Epithelial cell of prostate (primary cell): ENCODE measurements around the gene ARSI.
A peak's percentile ranks its signal among the peaks of the same experiment; 100 is the strongest.

ENCODE experiments used
- DNase-seq: peaks from one replicate; pipeline ENCODE4 v3.0.0-alpha.2; 2011; ENCODE audit warnings: low read depth, low spot score
- H3K27ac ChIP-seq: fragments of 450-650 bp; 2 replicates; pipeline ENCODE4 v1.5.1; 2017; ENCODE audit warnings: mild to moderate bottlenecking

The ARSI gene

GRCh38 chr5:150310246-150310645 is 7.5 kb upstream of the ARSI start:
- DNase-seq, result no peak
- no peak overlapping the region for H3K27ac ChIP-seq

GRCh38 chr5:150309886-150310239 is 7.2 kb upstream of the ARSI start:
- H3K27ac ChIP-seq, result no peak overlapping the region
- DNase-seq, result no peak

GRCh38 chr5:150309101-150309885 is 6.6 kb upstream of the ARSI start:
- no peak overlapping the region for H3K27ac ChIP-seq
- no peak for DNase-seq

GRCh38 chr5:150307617-150308426 is 5.1 kb upstream of the ARSI start:
- no peak overlapping the region for H3K27ac ChIP-seq
- no peak for DNase-seq

GRCh38 chr5:150306775-150307174 is 4.1 kb upstream of the ARSI start:
- DNase-seq, result no peak
- no peak overlapping the region for H3K27ac ChIP-seq

- no peak for DNase-seq
- no peak overlapping the region for H3K27ac ChIP-seq
Observed at GRCh38 chr5:150305557-150305956, 2.9 kb upstream of the ARSI start.

- DNase-seq, result no peak
- no peak overlapping the region for H3K27ac ChIP-seq
Observed at GRCh38 chr5:150305095-150305494, 2.4 kb upstream of the ARSI start.

GRCh38 chr5:150304481-150305081 is 1.9 kb upstream of the ARSI start:
- H3K27ac ChIP-seq, result no peak overlapping the region
- no peak for DNase-seq

- no peak for DNase-seq
- H3K27ac ChIP-seq, result no peak overlapping the region
Observed at GRCh38 chr5:150303660-150304386, 1.1 kb upstream of the ARSI start.

- H3K27ac ChIP-seq, result no peak overlapping the region
- no peak for DNase-seq
Observed at GRCh38 chr5:150303070-150303615, 438 bp upstream of the ARSI start.

- H3K27ac ChIP-seq, result no peak overlapping the region
- DNase-seq, result no peak
Observed at GRCh38 chr5:150301901-150302300, 804 bp downstream of the ARSI start.

GRCh38 chr5:150301170-150301505 is 1.6 kb downstream of the ARSI start:
- no peak for DNase-seq
- H3K27ac ChIP-seq, result no peak overlapping the region

- no peak for DNase-seq
- H3K27ac ChIP-seq, result no peak overlapping the region
Observed at GRCh38 chr5:150300496-150301169, 2.1 kb downstream of the ARSI start.

- no peak for DNase-seq
- peak overlapping the region; percentile 54 for H3K27ac ChIP-seq
Observed at GRCh38 chr5:150299571-150300327, 3.0 kb downstream of the ARSI start.

- H3K27ac ChIP-seq, result peak overlapping the region; percentile 54
- peak; percentile 79 for DNase-seq
Observed at GRCh38 chr5:150298701-150299451, 3.8 kb downstream of the ARSI start.

- H3K27ac ChIP-seq, result peak overlapping the region; percentile 54
- DNase-seq, result no peak
Observed at GRCh38 chr5:150297934-150298595, 4.6 kb downstream of the ARSI start.

GRCh38 chr5:150297236-150297890 is 5.3 kb downstream of the ARSI start:
- no peak for DNase-seq
- no peak overlapping the region for H3K27ac ChIP-seq
